Duodenal mucosa (tissue), 2 donors: Measurements from ENCODE around the gene EIF3D.

Experiments used
- H3K27ac ChIP-seq: one replicate; pipeline ENCODE4 v1.7.0; 2013; ENCODE audit warnings: low read depth, low read length
- H3K27me3 ChIP-seq, 2 donors: one replicate each; pipeline ENCODE4 v1.7.0; 2013; ENCODE audit warnings: low read length in 2 of 2, control low read depth in 1 of 2; ENCODE audit not compliant: insufficient read depth in 2 of 2, control insufficient read depth in 1 of 2
- H3K36me3 ChIP-seq, 2 donors: one replicate each; pipeline ENCODE4 v1.7.0; 2013; ENCODE audit warnings: low read length in 2 of 2, control low read depth in 1 of 2; ENCODE audit not compliant: insufficient read depth in 2 of 2, control insufficient read depth in 1 of 2
- H3K4me1 ChIP-seq, 2 donors: one replicate each; pipeline ENCODE4 v1.7.0; 2013; ENCODE audit warnings: low read length in 2 of 2, control low read depth in 1 of 2; ENCODE audit not compliant: insufficient read depth in 2 of 2, control insufficient read depth in 1 of 2
- H3K4me3 ChIP-seq, 2 donors: one replicate each; pipeline ENCODE4 v1.7.0; 2013; ENCODE audit warnings: low read length in 2 of 2, low read depth in 1 of 2
- H3K9ac ChIP-seq, 2 donors: one replicate each; pipeline ENCODE4 v1.7.0; 2013; ENCODE audit warnings: low read length in 2 of 2, low read depth in 1 of 2
- H3K9me3 ChIP-seq, 2 donors: one replicate each; pipeline ENCODE4 v1.7.0; 2013; ENCODE audit warnings: low read length in 2 of 2, control low read depth in 1 of 2; ENCODE audit not compliant: control insufficient read depth in 1 of 2

Gene EIF3D

DNA sequence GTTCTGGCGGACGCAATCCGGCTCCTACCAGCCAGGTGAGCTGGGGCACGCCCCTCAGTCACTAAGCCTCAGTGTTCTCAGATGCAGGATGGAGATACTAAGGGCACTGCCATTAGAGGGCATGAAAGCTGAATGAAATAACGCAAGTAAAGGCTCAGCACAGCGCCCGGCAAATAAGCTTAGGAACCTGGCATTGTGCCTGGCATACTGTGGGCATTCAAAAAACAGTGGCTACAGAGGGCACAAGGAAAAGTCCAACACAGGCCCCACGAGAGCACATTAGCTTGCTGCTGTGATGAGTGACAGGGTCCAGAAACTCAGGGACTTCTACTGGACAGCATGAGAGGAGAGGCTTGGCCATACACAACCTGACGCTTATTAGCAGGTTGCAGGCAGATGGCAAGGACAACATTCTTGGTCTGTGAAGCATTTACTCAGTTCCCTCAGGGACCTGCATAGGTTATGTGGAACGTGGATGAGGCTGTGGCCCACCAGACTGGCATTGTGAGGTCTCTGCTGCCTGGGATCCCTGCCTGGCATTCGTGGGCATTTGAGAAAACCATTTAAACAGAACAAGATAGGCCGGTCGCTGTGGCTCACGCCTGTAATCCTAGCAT, 59.8 kb downstream of the EIF3D start:
- Histone ChIP-seq H3K4me3 (no peak overlapping the region), H3K27me3 (no peaks in the 10 kb centered on the region), H3K9me3 (no peaks in the 10 kb centered on the region), H3K4me1 (peaks cover 16 to 22% of the 10 kb centered on the region in 2 donors), H3K9ac (no peak overlapping the region), H3K36me3 (peaks cover 23 to 42% of the 10 kb centered on the region in 2 donors), H3K27ac (no peak overlapping the region)

- no peaks in the 10 kb centered on the region for H3K9me3 ChIP-seq
- peak overlapping the region; percentile 56 for H3K27ac ChIP-seq
- H3K27me3 ChIP-seq = no peaks in the 10 kb centered on the region
- H3K4me1 ChIP-seq = peaks cover 16 to 22% of the 10 kb centered on the region in 2 donors
- H3K9ac ChIP-seq = no peak overlapping the region
- H3K36me3 ChIP-seq = peaks cover 15 to 34% of the 10 kb centered on the region in 2 donors
- H3K4me3 ChIP-seq = no peak overlapping the region
Measured at GRCh38 chr22:36467946-36468345, 61.0 kb downstream of the EIF3D start.

DNA sequence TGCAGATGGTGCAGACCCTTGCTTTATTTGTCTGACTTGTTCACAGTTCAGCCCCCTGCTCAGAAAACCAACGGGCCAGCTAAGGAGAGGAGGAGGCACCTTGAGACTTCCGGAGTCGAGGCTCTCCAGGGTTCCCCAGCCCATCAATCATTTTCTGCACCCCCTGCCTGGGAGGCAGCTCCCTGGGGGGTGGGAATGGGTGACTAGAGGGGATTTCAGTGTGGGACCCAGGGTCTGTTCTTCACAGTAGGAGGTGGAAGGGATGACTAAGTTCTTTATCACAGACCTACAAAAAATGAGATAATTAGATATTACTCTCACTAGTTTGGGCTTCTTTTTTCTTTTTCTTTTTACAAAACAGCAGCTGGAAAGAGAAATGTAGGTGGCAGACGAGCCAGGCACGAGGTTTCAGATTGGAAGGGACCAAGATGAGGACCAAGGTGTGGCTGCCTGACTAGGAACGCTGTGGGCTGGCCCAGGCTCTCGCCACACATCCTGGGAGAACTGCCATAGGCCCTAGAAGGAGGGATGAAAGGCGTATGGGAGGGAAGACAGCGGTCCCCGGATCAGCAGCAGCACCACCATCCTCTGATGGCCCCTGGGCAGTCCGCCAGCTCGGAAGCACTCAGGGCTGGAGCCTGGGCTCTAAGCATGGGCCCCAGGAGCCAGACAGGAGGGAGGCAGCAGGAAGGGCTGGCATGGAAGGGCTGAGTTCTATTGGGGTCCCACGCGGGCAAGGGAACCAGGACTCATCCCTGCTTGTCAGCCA, 61.7 kb downstream of the EIF3D start:
- H3K36me3 ChIP-seq = peaks cover 9 to 28% of the 10 kb centered on the region in 2 donors
- H3K4me1 ChIP-seq = peaks cover 16 to 22% of the 10 kb centered on the region in 2 donors
- no peak overlapping the region for H3K9ac ChIP-seq
- peak overlapping the region; percentile 56 for H3K27ac ChIP-seq
- no peaks in the 10 kb centered on the region for H3K9me3 ChIP-seq
- H3K4me3 ChIP-seq = no peak overlapping the region
- no peaks in the 10 kb centered on the region for H3K27me3 ChIP-seq

DNA sequence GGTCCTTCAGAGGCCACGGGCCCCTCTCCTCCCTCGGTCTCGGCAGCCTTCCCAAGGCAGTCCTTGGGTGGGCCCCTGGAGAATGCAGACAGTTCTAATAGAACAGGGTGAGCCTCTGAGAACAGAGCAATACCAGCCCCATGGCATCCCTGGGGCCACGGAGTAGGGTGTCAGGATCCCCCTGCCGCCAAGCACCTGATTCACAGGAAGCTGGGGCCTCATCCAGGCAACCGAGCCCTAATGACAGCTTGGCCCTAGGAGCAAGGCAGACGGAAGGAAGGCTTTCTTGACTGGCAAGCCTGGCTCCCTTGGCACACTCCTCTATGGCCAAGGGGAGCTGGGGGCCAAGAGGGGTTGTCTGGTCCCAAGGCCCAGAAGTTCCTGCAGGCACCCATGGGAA, 62.7 kb downstream of the EIF3D start:
- Histone ChIP-seq H3K9ac (peak overlapping the region in 1 of 2 donors; percentile 15), H3K27me3 (no peaks in the 10 kb centered on the region), H3K4me3 (no peak overlapping the region), H3K9me3 (no peaks in the 10 kb centered on the region), H3K36me3 (peaks cover 7 to 23% of the 10 kb centered on the region in 2 donors), H3K4me1 (peaks cover 16 to 26% of the 10 kb centered on the region in 2 donors), H3K27ac (no peak overlapping the region)

- Histone ChIP-seq H3K9me3 (no peaks in the 10 kb centered on the region), H3K27ac (peak overlapping the region; percentile 64), H3K4me1 (peaks cover 16 to 26% of the 10 kb centered on the region in 2 donors), H3K36me3 (peaks cover 7 to 16% of the 10 kb centered on the region in 2 donors), H3K27me3 (no peaks in the 10 kb centered on the region), H3K4me3 (no peak overlapping the region), H3K9ac (peak overlapping the region; percentile 15 to 36)
Measured at GRCh38 chr22:36465232-36466021, 63.5 kb downstream of the EIF3D start.

- Histone ChIP-seq H3K4me1 (peaks cover 13 to 22% of the 10 kb centered on the region in 2 donors), H3K27me3 (no peaks in the 10 kb centered on the region), H3K9ac (peak overlapping the region in 1 of 2 donors; percentile 36), H3K4me3 (no peak overlapping the region), H3K27ac (peak overlapping the region; percentile 64), H3K36me3 (peaks cover 7 to 16% of the 10 kb centered on the region in 2 donors), H3K9me3 (no peaks in the 10 kb centered on the region)
Measured at GRCh38 chr22:36464715-36465231, 64.2 kb downstream of the EIF3D start.

- H3K27ac ChIP-seq = no peak overlapping the region
- no peaks in the 10 kb centered on the region for H3K9me3 ChIP-seq
- peaks cover 13 to 22% of the 10 kb centered on the region in 2 donors for H3K4me1 ChIP-seq
- no peak overlapping the region for H3K9ac ChIP-seq
- no peaks in the 10 kb centered on the region for H3K27me3 ChIP-seq
- no peak overlapping the region for H3K4me3 ChIP-seq
- H3K36me3 ChIP-seq = peaks cover 3 to 13% of the 10 kb centered on the region in 2 donors
Measured at GRCh38 chr22:36463783-36464184, 65.2 kb downstream of the EIF3D start.

DNA sequence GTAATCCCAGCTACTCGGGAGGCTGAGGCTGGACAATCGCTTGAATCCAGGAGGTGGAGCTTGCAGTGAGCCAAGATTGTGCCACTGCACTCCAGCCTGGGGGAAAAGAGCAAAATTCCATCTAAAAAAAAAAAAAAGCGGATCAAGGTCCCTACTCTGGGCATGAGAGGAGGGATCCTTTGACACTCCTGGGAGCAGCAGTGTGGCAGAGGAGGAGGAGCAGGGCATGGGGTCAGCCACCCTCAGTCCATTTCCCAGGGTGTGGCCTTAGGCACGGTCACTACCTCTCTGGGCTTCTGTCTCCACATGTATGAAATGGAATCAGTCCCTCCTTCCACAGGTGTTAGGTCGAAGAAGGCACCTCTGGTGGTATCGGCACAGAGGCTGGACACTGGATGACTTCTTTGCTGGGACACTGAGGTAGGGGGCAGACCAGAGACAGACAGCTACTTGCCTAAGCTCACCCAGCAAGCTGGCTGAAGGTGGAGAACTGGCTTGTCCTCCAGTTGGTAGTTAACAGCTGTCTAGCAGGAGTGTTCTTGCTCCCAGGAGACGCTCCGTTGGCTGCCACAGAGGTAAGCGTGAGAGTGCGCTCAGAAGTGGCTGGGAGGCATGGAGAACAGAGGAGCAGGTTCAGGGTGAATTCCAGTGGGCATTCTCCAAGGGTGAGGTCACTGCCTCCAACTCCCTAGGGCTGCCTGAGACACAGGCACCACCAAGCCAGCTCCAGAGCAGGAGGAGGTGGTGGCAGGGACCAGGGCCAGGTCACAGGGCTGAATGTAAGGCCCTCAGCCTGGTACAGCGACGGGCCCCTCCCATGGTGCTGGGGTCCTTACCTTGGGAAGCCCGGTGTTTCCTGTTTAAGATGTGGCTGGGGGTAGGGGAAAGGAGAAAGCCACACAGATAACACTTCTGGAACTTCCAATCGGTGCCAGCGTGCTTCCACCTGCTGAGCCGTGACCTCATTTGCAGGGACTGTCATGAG, 67.0 kb downstream of the EIF3D start:
- H3K9me3 ChIP-seq = no peaks in the 10 kb centered on the region
- no peaks in the 10 kb centered on the region for H3K27me3 ChIP-seq
- H3K4me3 ChIP-seq = no peak overlapping the region
- peak overlapping the region; percentile 53 for H3K27ac ChIP-seq
- peaks cover 0 to 4% of the 10 kb centered on the region in 2 donors for H3K36me3 ChIP-seq
- H3K9ac ChIP-seq = no peak overlapping the region
- H3K4me1 ChIP-seq = peaks cover 13 to 17% of the 10 kb centered on the region in 2 donors
